Mammary epithelial cell (primary cell): ENCODE data around the gene PRSS38.

ENCODE experiments used
- EZH2 ChIP-seq: IDR thresholded peaks from 2 replicates; pipeline ENCODE4 v1.6.1; 2012; ENCODE audit warnings: low read length, inconsistent platforms, borderline replicate concordance
- TF ChIP-seq, protein P1 (sequence below), 2 donors: IDR thresholded peaks in 1 of 2; conservative IDR thresholded peaks in 1 of 2; 2 replicates each; pipeline ENCODE4 v1.5.1; 2011 to 2012; ENCODE audit warnings: inconsistent platforms in 2 of 2, low read length in 2 of 2, mild to moderate bottlenecking in 2 of 2, control low read depth in 1 of 2, low read depth in 1 of 2; ENCODE audit not compliant: insufficient read depth in 1 of 2; ENCODE audit errors: extremely low read depth in 1 of 2

DNA sequence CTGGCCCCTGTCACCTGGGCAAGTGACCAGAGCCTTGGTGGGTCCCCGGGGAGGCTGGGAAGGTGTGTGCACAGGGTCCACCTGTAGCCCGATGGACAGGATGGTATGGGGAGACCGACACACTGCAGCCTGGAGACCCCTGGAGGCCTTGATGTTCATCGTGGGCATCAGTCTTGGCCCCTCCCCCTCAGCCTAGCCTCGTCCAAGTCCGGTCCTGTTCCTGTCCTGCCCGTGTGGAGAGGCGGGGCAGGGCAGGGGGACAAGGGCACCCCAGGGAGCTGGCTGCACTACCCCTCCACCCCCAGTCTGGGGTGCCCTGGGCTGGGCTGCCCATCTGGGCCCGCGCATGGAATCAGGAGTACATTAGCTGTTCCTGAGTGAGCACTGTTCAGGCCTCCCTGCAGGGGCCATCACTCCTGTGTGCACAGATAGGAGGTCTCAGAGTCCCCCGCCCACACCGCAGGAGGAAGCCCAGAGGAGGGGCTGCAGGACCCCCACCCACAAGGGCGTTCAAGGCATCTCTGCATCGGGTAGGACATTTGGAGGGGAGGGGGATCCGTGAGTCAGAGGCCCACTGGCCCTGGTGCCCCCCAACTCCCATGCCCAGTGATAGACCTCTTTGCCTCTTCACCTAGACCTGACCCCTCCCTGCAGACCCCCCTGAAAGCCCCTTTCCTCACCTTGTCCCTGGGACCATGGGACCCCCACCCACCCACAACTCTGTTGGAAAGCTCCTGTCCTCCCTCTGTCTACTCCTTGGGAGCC is 69.1 kb downstream of the PRSS38 start:
- TF ChIP-seq, protein P1, sequence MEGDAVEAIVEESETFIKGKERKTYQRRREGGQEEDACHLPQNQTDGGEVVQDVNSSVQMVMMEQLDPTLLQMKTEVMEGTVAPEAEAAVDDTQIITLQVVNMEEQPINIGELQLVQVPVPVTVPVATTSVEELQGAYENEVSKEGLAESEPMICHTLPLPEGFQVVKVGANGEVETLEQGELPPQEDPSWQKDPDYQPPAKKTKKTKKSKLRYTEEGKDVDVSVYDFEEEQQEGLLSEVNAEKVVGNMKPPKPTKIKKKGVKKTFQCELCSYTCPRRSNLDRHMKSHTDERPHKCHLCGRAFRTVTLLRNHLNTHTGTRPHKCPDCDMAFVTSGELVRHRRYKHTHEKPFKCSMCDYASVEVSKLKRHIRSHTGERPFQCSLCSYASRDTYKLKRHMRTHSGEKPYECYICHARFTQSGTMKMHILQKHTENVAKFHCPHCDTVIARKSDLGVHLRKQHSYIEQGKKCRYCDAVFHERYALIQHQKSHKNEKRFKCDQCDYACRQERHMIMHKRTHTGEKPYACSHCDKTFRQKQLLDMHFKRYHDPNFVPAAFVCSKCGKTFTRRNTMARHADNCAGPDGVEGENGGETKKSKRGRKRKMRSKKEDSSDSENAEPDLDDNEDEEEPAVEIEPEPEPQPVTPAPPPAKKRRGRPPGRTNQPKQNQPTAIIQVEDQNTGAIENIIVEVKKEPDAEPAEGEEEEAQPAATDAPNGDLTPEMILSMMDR (conservative IDR thresholded peaks at IDR 0.05 in 1 of 2, IDR thresholded peaks at IDR 0.05 in 1 of 2; ENCODE audit: extremely low read depth in 1 of 2, insufficient read depth in 1 of 2, low read depth in 1 of 2, low read length in 2 of 2): no peak
- no peak for TF ChIP-seq EZH2
